ENCODE data around the gene RAVER1. TPM values are rescaled to one million over a fixed set of nuclear protein-coding genes. Genes with fewer than 3 reads are reported as not detected.

The RAVER1 gene
- total and polyA plus RNA-seq, 2 experiments from 2014 or later = 56.2 to 71.2 TPM

DNA sequence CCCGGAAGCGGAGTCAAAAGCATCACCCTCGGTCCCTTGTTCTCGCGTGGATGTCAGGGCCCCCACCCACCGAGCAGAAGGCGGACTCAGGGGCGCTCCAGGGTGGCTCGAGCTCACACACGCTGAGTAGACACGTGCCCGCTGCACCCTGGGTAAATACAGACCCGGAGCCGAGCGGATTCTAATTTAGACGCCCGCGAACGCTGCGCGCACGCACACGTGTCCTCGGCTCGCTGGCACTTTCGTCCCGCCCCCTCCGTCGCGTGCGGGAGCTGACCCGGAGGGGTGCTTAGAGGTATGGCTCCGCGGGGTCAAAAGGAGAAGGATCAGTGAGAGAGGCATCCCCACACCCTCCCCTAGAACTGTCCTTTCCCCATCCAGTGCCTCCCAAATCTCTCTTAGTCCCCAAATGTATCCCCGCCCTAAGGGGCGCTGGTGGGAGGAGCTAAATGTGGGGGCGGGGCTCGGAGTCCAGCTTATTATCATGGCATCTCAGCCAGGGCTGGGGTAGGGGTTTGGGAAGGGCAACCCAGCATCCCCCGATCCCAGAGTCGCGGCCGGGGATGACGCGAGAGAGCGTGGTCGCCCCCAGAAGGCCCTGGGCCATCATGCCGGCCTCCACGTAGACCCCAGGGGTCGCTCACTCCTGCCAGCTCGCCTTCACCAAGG lies 44.0 kb downstream of the RAVER1 start:
- H3K27me3 ChIP-seq = peaks cover 73% of the 10 kb centered on the region
- no peaks in the 10 kb centered on the region for H3K4me1 ChIP-seq (ENCODE audit: low read depth)
- H3K36me3 ChIP-seq = no peaks in the 10 kb centered on the region
- DNase-seq (ENCODE audit: low read depth in 1 of 2, low spot score in 1 of 2) = peak; percentile 58 to 77
- peak overlapping the region; percentile 50 for H3K4me3 ChIP-seq
- no peaks in the 10 kb centered on the region for H3K9me3 ChIP-seq (ENCODE audit: low read depth)
- TF ChIP-seq, protein P1, sequence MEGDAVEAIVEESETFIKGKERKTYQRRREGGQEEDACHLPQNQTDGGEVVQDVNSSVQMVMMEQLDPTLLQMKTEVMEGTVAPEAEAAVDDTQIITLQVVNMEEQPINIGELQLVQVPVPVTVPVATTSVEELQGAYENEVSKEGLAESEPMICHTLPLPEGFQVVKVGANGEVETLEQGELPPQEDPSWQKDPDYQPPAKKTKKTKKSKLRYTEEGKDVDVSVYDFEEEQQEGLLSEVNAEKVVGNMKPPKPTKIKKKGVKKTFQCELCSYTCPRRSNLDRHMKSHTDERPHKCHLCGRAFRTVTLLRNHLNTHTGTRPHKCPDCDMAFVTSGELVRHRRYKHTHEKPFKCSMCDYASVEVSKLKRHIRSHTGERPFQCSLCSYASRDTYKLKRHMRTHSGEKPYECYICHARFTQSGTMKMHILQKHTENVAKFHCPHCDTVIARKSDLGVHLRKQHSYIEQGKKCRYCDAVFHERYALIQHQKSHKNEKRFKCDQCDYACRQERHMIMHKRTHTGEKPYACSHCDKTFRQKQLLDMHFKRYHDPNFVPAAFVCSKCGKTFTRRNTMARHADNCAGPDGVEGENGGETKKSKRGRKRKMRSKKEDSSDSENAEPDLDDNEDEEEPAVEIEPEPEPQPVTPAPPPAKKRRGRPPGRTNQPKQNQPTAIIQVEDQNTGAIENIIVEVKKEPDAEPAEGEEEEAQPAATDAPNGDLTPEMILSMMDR (IDR thresholded peaks at IDR 0.05; ENCODE audit: low read depth, low read length) = no peak
- no peak overlapping the region for H3K27ac ChIP-seq

GRCh38 chr19:10288662-10289166 lies 44.6 kb downstream of the RAVER1 start:
- H3K36me3 ChIP-seq = no peaks in the 10 kb centered on the region
- no peaks in the 10 kb centered on the region for H3K4me1 ChIP-seq (ENCODE audit: low read depth)
- TF ChIP-seq, protein P1 (IDR thresholded peaks at IDR 0.05; ENCODE audit: low read depth, low read length) = no peak
- H3K27me3 ChIP-seq = peaks cover 67% of the 10 kb centered on the region
- no peak overlapping the region for H3K27ac ChIP-seq
- no peaks in the 10 kb centered on the region for H3K9me3 ChIP-seq (ENCODE audit: low read depth)
- peak overlapping the region; percentile 50 for H3K4me3 ChIP-seq
- DNase-seq (ENCODE audit: low read depth in 1 of 2, low spot score in 1 of 2) = peak; percentile 55 to 65

GRCh38 chr19:10286803-10287737 lies 46.3 kb downstream of the RAVER1 start, which contains the start of gene ICAM4:
ICAM4 (plus strand) TSS chr19:10286955; CDS start chr19:10287013, 58 bp downstream.
- no peaks in the 10 kb centered on the region for H3K4me1 ChIP-seq (ENCODE audit: low read depth)
- peak within 1 kb of the TSS; percentile 11 for H3K4me3 ChIP-seq
- peaks cover 51% of the 10 kb centered on the region for H3K27me3 ChIP-seq
- TF ChIP-seq, protein P1 (IDR thresholded peaks at IDR 0.05; ENCODE audit: low read depth, low read length) = no peak
- H3K36me3 ChIP-seq = no peaks in the 10 kb centered on the region
- no peaks in the 10 kb centered on the region for H3K9me3 ChIP-seq (ENCODE audit: low read depth)
- no peak within 1 kb of the TSS for H3K27ac ChIP-seq
- DNase-seq (ENCODE audit: low read depth in 1 of 2, low spot score in 1 of 2) = peak; percentile 71 to 88

DNA sequence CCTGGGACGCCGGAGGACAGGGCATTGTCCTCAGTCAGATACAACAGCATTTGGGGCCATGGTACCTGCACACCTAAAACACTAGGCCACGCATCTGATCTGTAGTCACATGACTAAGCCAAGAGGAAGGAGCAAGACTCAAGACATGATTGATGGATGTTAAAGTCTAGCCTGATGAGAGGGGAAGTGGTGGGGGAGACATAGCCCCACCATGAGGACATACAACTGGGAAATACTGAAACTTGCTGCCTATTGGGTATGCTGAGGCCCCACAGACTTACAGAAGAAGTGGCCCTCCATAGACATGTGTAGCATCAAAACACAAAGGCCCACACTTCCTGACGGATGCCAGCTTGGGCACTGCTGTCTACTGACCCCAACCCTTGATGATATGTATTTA lies 47.9 kb downstream of the RAVER1 start:
- TF ChIP-seq, protein P1 (IDR thresholded peaks at IDR 0.05; ENCODE audit: low read depth, low read length) = no peak

GRCh38 chr19:10284960-10285278 lies 48.4 kb downstream of the RAVER1 start:
- Histone ChIP-seq H3K9me3 (ENCODE audit: low read depth) (no peaks in the 10 kb centered on the region), H3K4me3 (no peak overlapping the region), H3K4me1 (ENCODE audit: low read depth) (no peaks in the 10 kb centered on the region), H3K27ac (no peak overlapping the region), H3K36me3 (no peaks in the 10 kb centered on the region), H3K27me3 (peaks cover 30% of the 10 kb centered on the region)
- no peak for DNase-seq (ENCODE audit: low read depth in 1 of 2, low spot score in 1 of 2)
- TF ChIP-seq, protein P1 (IDR thresholded peaks at IDR 0.05; ENCODE audit: low read depth, low read length) = no peak

More for the DNA sequence above, 47.9 kb downstream of the RAVER1 start:
- Histone ChIP-seq H3K36me3 (no peaks in the 10 kb centered on the region), H3K9me3 (ENCODE audit: low read depth) (no peaks in the 10 kb centered on the region), H3K4me3 (no peak overlapping the region), H3K4me1 (ENCODE audit: low read depth) (no peaks in the 10 kb centered on the region), H3K27ac (no peak overlapping the region), H3K27me3 (peaks cover 34% of the 10 kb centered on the region)
- DNase-seq (ENCODE audit: low read depth in 1 of 2, low spot score in 1 of 2) = no peak

Data from cardiac muscle cell (in vitro differentiated cells and primary cell).